Mucosa of descending colon (tissue), 3 donors: ENCODE results near the gene ENTPD6. TPM values are rescaled to one million over a fixed set of nuclear protein-coding genes. Genes with fewer than 3 reads are reported as not detected.

Experiments
- ATAC-seq: fragments of 200-7000 bp; cut with Tn5 transposase; one replicate; pipeline ENCODE4 v1.9.1; 2020; ENCODE audit warnings: mild to moderate bottlenecking, moderate library complexity
- DNase-seq, 3 donors: peaks; one replicate each; pipeline ENCODE4 v3.0.0-alpha.2; 2020
- H3K36me3 ChIP-seq: fragments of 200-600 bp; one replicate; pipeline ENCODE4 v1.8.0; 2021; ENCODE audit warnings: low read depth, mild to moderate bottlenecking
- H3K4me1 ChIP-seq: fragments of 200-600 bp; one replicate; pipeline ENCODE4 v1.8.0; 2021; ENCODE audit warnings: low read depth, mild to moderate bottlenecking
- H3K4me3 ChIP-seq: fragments of 200-600 bp; one replicate; pipeline ENCODE4 v1.8.0; 2021; ENCODE audit warnings: mild to moderate bottlenecking
- H3K9me3 ChIP-seq: fragments of 200-600 bp; one replicate; pipeline ENCODE4 v1.8.0; 2021; ENCODE audit warnings: mild to moderate bottlenecking
- intact Hi-C, 2 donors: fragments of 100-400 bp; cut with DNase I in 1 of 2; cut with micrococcal nuclease in 1 of 2; formaldehyde crosslinking; loops; one replicate each; pipeline versions ENCODE4 v1.11.0 to v1.11.1; 2022; cut with DNase I, micrococcal nuclease
- total RNA-seq, 3 donors: library from RNA; stranded (reverse); fragmentation: NEBNext Ultra II Directional in 2 of 3; extraction: Animal tissue kit (Norgen Biotek cat#: 25700) in 2 of 3; gene quantifications; one replicate each; pipeline versions ENCODE4 v1.2.1 to v1.2.4, GENCODE V29; 2021 to 2023
- TF ChIP-seq, protein P1 (sequence below): fragments of 200-600 bp; IDR thresholded peaks from one replicate; pipeline ENCODE4 v1.8.0; 2022; ENCODE audit warnings: antibody characterized with exemption, mild to moderate bottlenecking
- donor health status: DM: no; HTN: no; CAD: no; lungs with moderate emphysema.
- donor health status: DM: no; HTN: no; CAD: no.
- donor health status: DM: no; HTN: yes; CAD: no.

Gene ENTPD6
- total RNA-seq, 3 donors from 2014 or later, result 114 to 191 (median 140) TPM

DNA sequence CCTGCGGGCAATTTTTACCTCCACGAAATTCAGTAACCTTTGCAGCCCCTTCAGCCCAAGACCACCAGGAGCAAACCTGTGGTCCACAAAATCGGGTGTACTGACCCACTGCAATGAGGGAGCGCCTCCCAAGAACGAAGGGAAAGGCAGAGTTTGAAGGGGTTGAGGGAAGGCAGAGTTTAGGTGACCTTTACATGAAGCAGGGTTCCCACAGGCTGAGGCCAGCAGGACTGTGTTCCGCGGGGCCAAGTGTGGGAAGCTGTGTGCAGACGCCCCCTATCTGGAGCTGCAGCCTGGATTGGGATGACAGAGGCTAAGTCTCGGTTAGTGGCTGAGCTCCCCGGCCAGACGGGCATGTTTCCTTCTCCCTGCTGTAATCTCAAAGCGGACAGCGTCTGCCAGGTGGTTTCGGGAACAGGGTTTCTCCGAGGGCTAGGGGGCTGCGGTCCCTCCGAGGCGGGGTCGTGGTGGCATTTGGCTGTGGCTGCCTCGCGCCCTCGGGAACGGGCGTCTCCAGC, 51.5 kb downstream of the ENTPD6 start:
- intact Hi-C loops, result no loop called here
- H3K36me3 ChIP-seq, result no peaks in the 10 kb centered on the region
- ATAC-seq, result peak; percentile 64
- peaks cover 26% of the 10 kb centered on the region for H3K4me1 ChIP-seq
- DNase-seq, result peak in 2 of 3 donors; percentile 83 to 87
- H3K9me3 ChIP-seq, result no peaks in the 10 kb centered on the region
- H3K4me3 ChIP-seq, result peak overlapping the region; percentile 89
- TF ChIP-seq, protein P1, sequence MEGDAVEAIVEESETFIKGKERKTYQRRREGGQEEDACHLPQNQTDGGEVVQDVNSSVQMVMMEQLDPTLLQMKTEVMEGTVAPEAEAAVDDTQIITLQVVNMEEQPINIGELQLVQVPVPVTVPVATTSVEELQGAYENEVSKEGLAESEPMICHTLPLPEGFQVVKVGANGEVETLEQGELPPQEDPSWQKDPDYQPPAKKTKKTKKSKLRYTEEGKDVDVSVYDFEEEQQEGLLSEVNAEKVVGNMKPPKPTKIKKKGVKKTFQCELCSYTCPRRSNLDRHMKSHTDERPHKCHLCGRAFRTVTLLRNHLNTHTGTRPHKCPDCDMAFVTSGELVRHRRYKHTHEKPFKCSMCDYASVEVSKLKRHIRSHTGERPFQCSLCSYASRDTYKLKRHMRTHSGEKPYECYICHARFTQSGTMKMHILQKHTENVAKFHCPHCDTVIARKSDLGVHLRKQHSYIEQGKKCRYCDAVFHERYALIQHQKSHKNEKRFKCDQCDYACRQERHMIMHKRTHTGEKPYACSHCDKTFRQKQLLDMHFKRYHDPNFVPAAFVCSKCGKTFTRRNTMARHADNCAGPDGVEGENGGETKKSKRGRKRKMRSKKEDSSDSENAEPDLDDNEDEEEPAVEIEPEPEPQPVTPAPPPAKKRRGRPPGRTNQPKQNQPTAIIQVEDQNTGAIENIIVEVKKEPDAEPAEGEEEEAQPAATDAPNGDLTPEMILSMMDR, result peak; percentile 26

DNA sequence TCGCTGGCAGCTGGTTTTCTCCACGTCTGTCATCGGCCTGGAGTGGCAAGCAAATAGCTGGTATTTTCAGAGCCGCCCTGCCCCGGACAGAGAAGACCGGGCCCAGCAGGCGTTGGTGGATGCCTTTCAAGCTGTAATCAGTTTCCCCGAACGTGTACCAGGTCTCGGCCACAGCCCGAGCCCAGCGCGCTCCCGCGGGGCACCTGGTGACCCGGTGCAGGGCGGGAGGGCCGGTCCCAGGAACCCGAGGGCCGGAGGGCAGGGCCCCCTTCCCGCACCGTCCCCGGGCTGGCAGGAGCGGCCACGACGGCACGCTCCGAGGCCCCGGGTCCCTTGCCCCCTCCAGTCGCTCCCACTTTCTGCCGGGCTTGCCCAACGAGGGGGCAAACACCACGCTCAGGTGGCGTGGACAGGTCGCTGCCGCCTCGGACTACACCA, 52.0 kb downstream of the ENTPD6 start:
- ATAC-seq, result peak; percentile 54
- H3K4me3 ChIP-seq, result peak overlapping the region; percentile 89
- H3K9me3 ChIP-seq, result no peaks in the 10 kb centered on the region
- peaks cover 31% of the 10 kb centered on the region for H3K4me1 ChIP-seq
- TF ChIP-seq, protein P1, result no peak
- intact Hi-C loops, result no loop called here
- no peaks in the 10 kb centered on the region for H3K36me3 ChIP-seq
- peak in 2 of 3 donors; percentile 88 for DNase-seq

DNA sequence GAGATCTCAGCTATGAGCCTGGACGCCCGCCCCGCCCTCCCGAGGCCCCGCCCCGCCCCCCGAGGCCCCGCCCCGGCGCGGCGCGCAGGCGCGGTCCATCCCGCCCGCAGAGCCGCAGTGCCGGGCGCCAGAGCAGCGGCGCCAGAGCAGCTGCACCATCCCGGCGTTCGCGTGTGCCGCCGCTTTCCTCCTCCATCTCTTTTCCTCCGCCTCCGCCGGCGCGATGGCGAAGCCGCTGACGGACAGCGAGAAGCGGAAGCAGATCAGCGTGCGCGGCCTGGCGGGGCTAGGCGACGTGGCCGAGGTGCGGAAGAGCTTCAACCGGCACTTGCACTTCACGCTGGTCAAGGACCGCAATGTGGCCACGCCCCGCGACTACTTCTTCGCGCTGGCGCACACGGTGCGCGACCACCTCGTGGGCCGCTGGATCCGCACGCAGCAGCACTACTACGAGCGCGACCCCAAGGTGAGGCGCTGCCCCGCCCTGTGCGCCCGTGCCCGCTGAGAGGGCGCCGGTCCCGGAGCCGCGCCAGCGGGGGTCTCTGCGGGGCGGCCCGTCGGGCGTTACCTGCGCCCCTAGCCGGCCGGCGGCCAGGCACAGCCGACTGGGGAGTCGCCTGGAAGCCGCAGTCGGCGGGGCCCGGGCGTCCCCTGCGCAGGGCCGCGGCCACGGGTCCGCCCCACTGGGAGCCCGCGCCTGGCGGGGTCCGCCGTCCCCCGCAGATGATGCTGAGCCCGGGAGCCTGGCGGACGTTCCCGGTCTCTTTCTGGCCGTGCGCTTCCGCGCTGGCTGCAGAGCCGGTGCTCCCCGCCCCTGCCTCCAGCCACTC, 52.7 kb downstream of the ENTPD6 start, which contains the start of gene PYGB:
PYGB (plus strand) TSS at position 130 of the 830 bp plus-strand sequence; CDS start at position 224, 94 bp downstream.
- no peaks in the 10 kb centered on the region for H3K36me3 ChIP-seq
- H3K9me3 ChIP-seq, result no peaks in the 10 kb centered on the region
- peak; percentile 88 for ATAC-seq
- intact Hi-C loops, result no loop called here
- peaks cover 37% of the 10 kb centered on the region for H3K4me1 ChIP-seq
- H3K4me3 ChIP-seq, result peak within 1 kb of the TSS; percentile 89
- DNase-seq, result peak in 2 of 3 donors; percentile 89
- TF ChIP-seq, protein P1, result no peak

DNA sequence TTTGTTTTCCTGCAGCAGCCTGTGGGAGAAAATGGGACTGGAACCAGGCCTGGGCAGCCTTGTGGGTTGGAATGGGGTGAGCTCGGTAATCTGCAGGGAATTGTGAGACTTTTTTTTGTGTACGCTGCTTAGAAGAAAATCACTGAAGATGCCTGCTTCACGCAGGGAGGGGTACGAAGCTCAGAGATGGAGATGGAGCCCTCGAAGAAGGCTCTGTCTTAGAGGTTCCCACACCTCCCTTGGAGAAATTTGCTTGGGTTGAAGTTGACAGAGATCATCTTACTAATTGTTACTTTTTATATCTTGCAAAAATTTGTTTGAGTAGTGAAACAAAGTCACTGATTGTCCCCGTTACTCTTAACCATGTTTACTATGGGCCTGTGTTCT, 53.3 kb downstream of the ENTPD6 start:
- Histone ChIP-seq H3K4me3 (peak overlapping the region; percentile 89), H3K4me1 (peaks cover 42% of the 10 kb centered on the region), H3K9me3 (no peaks in the 10 kb centered on the region), H3K36me3 (no peaks in the 10 kb centered on the region)
- TF ChIP-seq, protein P1, result no peak
- ATAC-seq (no peak), DNase-seq (no peak)
- intact Hi-C loops, result no loop called here

DNA sequence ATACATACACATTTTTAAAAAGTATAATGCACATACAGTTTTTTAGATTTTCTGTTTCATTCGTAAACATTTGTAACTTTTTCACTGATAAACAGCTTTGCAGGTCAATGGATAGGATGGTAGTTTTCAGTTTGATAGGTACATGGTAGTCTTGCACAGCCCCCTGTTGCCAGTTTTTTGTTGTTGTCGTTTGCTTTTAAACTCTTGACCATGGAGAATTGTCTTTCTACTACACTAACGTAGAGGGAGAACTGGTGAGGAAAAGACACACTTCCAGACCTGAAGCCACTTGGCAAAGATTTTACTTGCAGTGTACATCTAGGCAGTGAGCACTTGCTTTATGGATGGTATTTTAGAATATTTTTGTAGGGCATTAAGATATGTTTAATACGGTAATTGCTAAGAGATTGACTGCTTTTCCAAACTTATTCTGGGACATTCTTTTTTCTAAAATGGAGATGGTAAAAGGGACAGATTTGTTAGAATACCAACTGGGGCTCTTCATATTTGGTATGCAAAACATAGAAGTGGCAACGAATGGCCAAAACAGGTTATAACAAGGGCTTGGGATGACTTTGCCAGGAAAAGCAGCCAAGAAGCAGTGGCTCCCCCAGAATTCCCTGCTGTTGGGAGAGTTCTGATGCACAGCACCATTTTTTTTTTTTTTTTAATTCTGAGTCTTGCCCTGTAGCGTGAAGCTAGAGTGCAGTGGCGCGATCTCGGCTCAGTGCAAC, 53.9 kb downstream of the ENTPD6 start:
- intact Hi-C loops, result no loop called here
- Histone ChIP-seq H3K36me3 (no peaks in the 10 kb centered on the region), H3K4me1 (peaks cover 45% of the 10 kb centered on the region), H3K4me3 (no peak overlapping the region), H3K9me3 (no peaks in the 10 kb centered on the region)
- DNase-seq (no peak), ATAC-seq (no peak)
- TF ChIP-seq, protein P1, result no peak
